WTC11 (cell line): ENCODE results near the gene SLC38A10.

Experiments used
- CTCF ChIP-seq: fragments of 200-600 bp; IDR thresholded peaks from 2 replicates; pipeline ENCODE4 v1.8.0; 2022; ENCODE audit warnings: antibody characterized with exemption
- GABPB1 ChIP-seq: sonication (generic); formaldehyde crosslinking; IDR thresholded peaks from 2 replicates; pipeline ENCODE4 v1.8.1; 2023; ENCODE audit warnings: mild to moderate bottlenecking, missing genetic modification reagents
- IRF1 ChIP-seq: sonication (generic); formaldehyde crosslinking; IDR thresholded peaks from 2 replicates; pipeline ENCODE4 v1.8.0; 2023; ENCODE audit warnings: missing genetic modification reagents
- NR2C2 ChIP-seq: sonication (generic); formaldehyde crosslinking; IDR thresholded peaks from 2 replicates; pipeline ENCODE4 v1.8.0; 2022; ENCODE audit warnings: mild to moderate bottlenecking, missing genetic modification reagents
- ZNF121 ChIP-seq: sonication (generic); formaldehyde crosslinking; IDR thresholded peaks from 2 replicates; pipeline ENCODE4 v1.8.0; 2023; ENCODE audit warnings: missing genetic modification reagents
- TF ChIP-seq, protein P1 (sequence below): sonication (generic); formaldehyde crosslinking; IDR thresholded peaks from 2 replicates; pipeline ENCODE4 v1.8.1; 2022; ENCODE audit warnings: mild to moderate bottlenecking, missing genetic modification reagents, moderate library complexity, borderline replicate concordance
- TF ChIP-seq, protein P2 (sequence below): sonication (generic); formaldehyde crosslinking; IDR thresholded peaks from 2 replicates; pipeline ENCODE4 v1.8.0; 2023; ENCODE audit warnings: missing genetic modification reagents, mild to moderate bottlenecking, borderline replicate concordance

GRCh38 chr17:81334987-81335772 is 40.1 kb upstream of the SLC38A10 start:
- TF ChIP-seq ZNF121 (CRISPR knock-in tag) (no peak), GABPB1 (CRISPR knock-in tag) (no peak), CTCF (no peak), IRF1 (CRISPR knock-in tag) (no peak), NR2C2 (CRISPR knock-in tag) (no peak)
- TF ChIP-seq, protein P1, sequence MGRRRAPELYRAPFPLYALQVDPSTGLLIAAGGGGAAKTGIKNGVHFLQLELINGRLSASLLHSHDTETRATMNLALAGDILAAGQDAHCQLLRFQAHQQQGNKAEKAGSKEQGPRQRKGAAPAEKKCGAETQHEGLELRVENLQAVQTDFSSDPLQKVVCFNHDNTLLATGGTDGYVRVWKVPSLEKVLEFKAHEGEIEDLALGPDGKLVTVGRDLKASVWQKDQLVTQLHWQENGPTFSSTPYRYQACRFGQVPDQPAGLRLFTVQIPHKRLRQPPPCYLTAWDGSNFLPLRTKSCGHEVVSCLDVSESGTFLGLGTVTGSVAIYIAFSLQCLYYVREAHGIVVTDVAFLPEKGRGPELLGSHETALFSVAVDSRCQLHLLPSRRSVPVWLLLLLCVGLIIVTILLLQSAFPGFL (CRISPR knock-in tag): no peak
- TF ChIP-seq, protein P2, sequence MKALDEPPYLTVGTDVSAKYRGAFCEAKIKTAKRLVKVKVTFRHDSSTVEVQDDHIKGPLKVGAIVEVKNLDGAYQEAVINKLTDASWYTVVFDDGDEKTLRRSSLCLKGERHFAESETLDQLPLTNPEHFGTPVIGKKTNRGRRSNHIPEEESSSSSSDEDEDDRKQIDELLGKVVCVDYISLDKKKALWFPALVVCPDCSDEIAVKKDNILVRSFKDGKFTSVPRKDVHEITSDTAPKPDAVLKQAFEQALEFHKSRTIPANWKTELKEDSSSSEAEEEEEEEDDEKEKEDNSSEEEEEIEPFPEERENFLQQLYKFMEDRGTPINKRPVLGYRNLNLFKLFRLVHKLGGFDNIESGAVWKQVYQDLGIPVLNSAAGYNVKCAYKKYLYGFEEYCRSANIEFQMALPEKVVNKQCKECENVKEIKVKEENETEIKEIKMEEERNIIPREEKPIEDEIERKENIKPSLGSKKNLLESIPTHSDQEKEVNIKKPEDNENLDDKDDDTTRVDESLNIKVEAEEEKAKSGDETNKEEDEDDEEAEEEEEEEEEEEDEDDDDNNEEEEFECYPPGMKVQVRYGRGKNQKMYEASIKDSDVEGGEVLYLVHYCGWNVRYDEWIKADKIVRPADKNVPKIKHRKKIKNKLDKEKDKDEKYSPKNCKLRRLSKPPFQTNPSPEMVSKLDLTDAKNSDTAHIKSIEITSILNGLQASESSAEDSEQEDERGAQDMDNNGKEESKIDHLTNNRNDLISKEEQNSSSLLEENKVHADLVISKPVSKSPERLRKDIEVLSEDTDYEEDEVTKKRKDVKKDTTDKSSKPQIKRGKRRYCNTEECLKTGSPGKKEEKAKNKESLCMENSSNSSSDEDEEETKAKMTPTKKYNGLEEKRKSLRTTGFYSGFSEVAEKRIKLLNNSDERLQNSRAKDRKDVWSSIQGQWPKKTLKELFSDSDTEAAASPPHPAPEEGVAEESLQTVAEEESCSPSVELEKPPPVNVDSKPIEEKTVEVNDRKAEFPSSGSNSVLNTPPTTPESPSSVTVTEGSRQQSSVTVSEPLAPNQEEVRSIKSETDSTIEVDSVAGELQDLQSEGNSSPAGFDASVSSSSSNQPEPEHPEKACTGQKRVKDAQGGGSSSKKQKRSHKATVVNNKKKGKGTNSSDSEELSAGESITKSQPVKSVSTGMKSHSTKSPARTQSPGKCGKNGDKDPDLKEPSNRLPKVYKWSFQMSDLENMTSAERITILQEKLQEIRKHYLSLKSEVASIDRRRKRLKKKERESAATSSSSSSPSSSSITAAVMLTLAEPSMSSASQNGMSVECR (CRISPR knock-in tag): no peak
